ENCODE results near the gene SCT. TPM values are rescaled to one million over a fixed set of nuclear protein-coding genes. Genes with fewer than 3 reads are reported as not detected.
"Not testable (repeated sequence)": the region's sequence is repeated elsewhere in the genome, so short reads cannot be mapped to it uniquely, and the experiment has no call there.

SCT gene
- polyA plus RNA-seq, 3 donors: not detected

GRCh38 chr11:656426-656825 lies 29.4 kb upstream of the SCT start:
- WGBS (ENCODE audit: insufficient coverage): 89% methylated on average over 8 of the region's 14 CpGs

GRCh38 chr11:655036-655726 lies 28.2 kb upstream of the SCT start:
- intact Hi-C loops (cut with micrococcal nuclease): no loop called here
- TF ChIP-seq CTCF (IDR thresholded peaks at IDR 0.05): no peak
- Histone ChIP-seq H3K9ac (ENCODE audit: insufficient read depth, low read length, poor library complexity, severe bottlenecking) (no peak overlapping the region), H3K27me3 (ENCODE audit: control insufficient read depth in 2 of 2, insufficient read depth in 2 of 2, low read length in 2 of 2) (no peaks in the 10 kb centered on the region), H2AFZ (ENCODE audit: insufficient read depth, low read depth, low read length, poor library complexity, severe bottlenecking) (no peak overlapping the region), H3K27ac (ENCODE audit: low read depth in 1 of 2, low read length in 2 of 2) (no peak overlapping the region), H3K4me3 (replicated peaks in 1 of 3; ENCODE audit: low read depth in 2 of 3, low read length in 3 of 3) (no peak overlapping the region), H3K4me2 (replicated peaks; ENCODE audit: extremely low read depth, low read length, poor library complexity, severe bottlenecking) (no peak overlapping the region), H3K79me2 (ENCODE audit: insufficient read depth, low read length) (no peaks in the 10 kb centered on the region), H3K9me3 (replicated peaks in 1 of 2; ENCODE audit: control insufficient read depth in 1 of 2, insufficient read depth in 1 of 2, low read length in 2 of 2) (peaks cover 0 to 6% of the 10 kb centered on the region in 2 donors), H4K20me1 (ENCODE audit: insufficient read depth, low read length) (no peaks in the 10 kb centered on the region), H3K4me1 (ENCODE audit: control insufficient read depth in 1 of 2, insufficient read depth in 2 of 2, low read length in 2 of 2) (no peaks in the 10 kb centered on the region), H3K36me3 (replicated peaks in 1 of 2; ENCODE audit: control insufficient read depth in 1 of 2, insufficient read depth in 2 of 2, low read length in 2 of 2) (peaks cover 44 to 58% of the 10 kb centered on the region in 2 donors)
- Mint-ChIP-seq H3K9me3 (peaks cover 0 to 12% (median 4%) of the 10 kb centered on the region in 7 donors), H3K4me3 (no peak overlapping the region), H3K27me3 (ENCODE audit: low read depth in 3 of 3) (peaks cover 0 to 4% (median 2%) of the 10 kb centered on the region in 3 donors), H3K36me3 (peaks cover 38 to 81% of the 10 kb centered on the region in 2 donors), H3K27ac (no peak overlapping the region), H3K4me1 (no peaks in the 10 kb centered on the region)
- 94% methylated on average over 24 of the region's 30 CpGs for WGBS (ENCODE audit: insufficient coverage)
- DNase-seq: no peak

More at GRCh38 chr11:656426-656825, 29.4 kb upstream of the SCT start:
- H3K27me3 ChIP-seq (ENCODE audit: control insufficient read depth in 2 of 2, insufficient read depth in 2 of 2, low read length in 2 of 2): no peaks in the 10 kb centered on the region
- Mint-ChIP-seq H3K4me1 (no peaks in the 10 kb centered on the region), H3K27ac (no peak overlapping the region), H3K4me3 (no peak overlapping the region), H3K9me3 (peaks cover 0 to 12% (median 4%) of the 10 kb centered on the region in 7 donors), H3K36me3 (peaks cover 42 to 81% of the 10 kb centered on the region in 2 donors), H3K27me3 (ENCODE audit: low read depth in 3 of 3) (peaks cover 2 to 4% (median 2%) of the 10 kb centered on the region in 3 donors)
- no peak overlapping the region for H2AFZ ChIP-seq (ENCODE audit: insufficient read depth, low read depth, low read length, poor library complexity, severe bottlenecking)
- no peak overlapping the region for H3K4me2 ChIP-seq (replicated peaks; ENCODE audit: extremely low read depth, low read length, poor library complexity, severe bottlenecking)
- no peak overlapping the region for H3K4me3 ChIP-seq (replicated peaks in 1 of 3; ENCODE audit: low read depth in 2 of 3, low read length in 3 of 3)
- no peak overlapping the region for H3K9ac ChIP-seq (ENCODE audit: insufficient read depth, low read length, poor library complexity, severe bottlenecking)
- H3K36me3 ChIP-seq (replicated peaks in 1 of 2; ENCODE audit: control insufficient read depth in 1 of 2, insufficient read depth in 2 of 2, low read length in 2 of 2): peaks cover 48 to 61% of the 10 kb centered on the region in 2 donors
- H3K79me2 ChIP-seq (ENCODE audit: insufficient read depth, low read length): no peaks in the 10 kb centered on the region
- no peak overlapping the region for H3K27ac ChIP-seq (ENCODE audit: low read depth in 1 of 2, low read length in 2 of 2)
- intact Hi-C loops (cut with micrococcal nuclease): no loop called here
- no peaks in the 10 kb centered on the region for H3K4me1 ChIP-seq (ENCODE audit: control insufficient read depth in 1 of 2, insufficient read depth in 2 of 2, low read length in 2 of 2)
- TF ChIP-seq CTCF (IDR thresholded peaks at IDR 0.05): no peak
- no peaks in the 10 kb centered on the region for H4K20me1 ChIP-seq (ENCODE audit: insufficient read depth, low read length)
- no peak for DNase-seq
- H3K9me3 ChIP-seq (replicated peaks in 1 of 2; ENCODE audit: control insufficient read depth in 1 of 2, insufficient read depth in 1 of 2, low read length in 2 of 2): peaks cover 0 to 6% of the 10 kb centered on the region in 2 donors

- H3K79me2 ChIP-seq (ENCODE audit: insufficient read depth, low read length); H3K4me3 ChIP-seq (replicated peaks in 1 of 3; ENCODE audit: low read depth in 2 of 3, low read length in 3 of 3); H3K27ac ChIP-seq (ENCODE audit: low read depth in 1 of 2, low read length in 2 of 2); H2AFZ ChIP-seq (ENCODE audit: insufficient read depth, low read depth, low read length, poor library complexity, severe bottlenecking); H3K4me1 ChIP-seq (ENCODE audit: control insufficient read depth in 1 of 2, insufficient read depth in 2 of 2, low read length in 2 of 2); H3K9ac ChIP-seq (ENCODE audit: insufficient read depth, low read length, poor library complexity, severe bottlenecking); intact Hi-C loops (cut with micrococcal nuclease); DNase-seq; H3K27me3 ChIP-seq (ENCODE audit: control insufficient read depth in 2 of 2, insufficient read depth in 2 of 2, low read length in 2 of 2); H3K4me2 ChIP-seq (replicated peaks; ENCODE audit: extremely low read depth, low read length, poor library complexity, severe bottlenecking); H3K27ac Mint-ChIP-seq; H3K4me1 Mint-ChIP-seq; H3K27me3 Mint-ChIP-seq (ENCODE audit: low read depth in 3 of 3); H3K4me3 Mint-ChIP-seq; H3K9me3 ChIP-seq (replicated peaks in 1 of 2; ENCODE audit: control insufficient read depth in 1 of 2, insufficient read depth in 1 of 2, low read length in 2 of 2); H4K20me1 ChIP-seq (ENCODE audit: insufficient read depth, low read length): not testable (repeated sequence)
- H3K36me3 ChIP-seq (replicated peaks in 1 of 2; ENCODE audit: control insufficient read depth in 1 of 2, insufficient read depth in 2 of 2, low read length in 2 of 2): peaks cover 36 to 57% of the 10 kb centered on the region in 2 donors
- peaks cover 0 to 12% (median 4%) of the 10 kb centered on the region in 7 donors for H3K9me3 Mint-ChIP-seq
- WGBS (ENCODE audit: insufficient coverage): 92% methylated on average over 4 of the region's 12 CpGs
- H3K36me3 Mint-ChIP-seq: peaks cover 36 to 79% of the 10 kb centered on the region in 2 donors
These were observed 27.5 kb upstream of the SCT start for GRCh38 chr11:654444-654843.
